ENCODE results near the gene GRK4. TPM values are rescaled to one million over a fixed set of nuclear protein-coding genes. Genes with fewer than 3 reads are reported as not detected.

GRK4 gene
- total RNA-seq, 1 donor from 2014 or later = 6.7 TPM

GRCh38 chr4:3040452-3041191 lies 77.3 kb downstream of the GRK4 start:
- TF ChIP-seq, protein P1, sequence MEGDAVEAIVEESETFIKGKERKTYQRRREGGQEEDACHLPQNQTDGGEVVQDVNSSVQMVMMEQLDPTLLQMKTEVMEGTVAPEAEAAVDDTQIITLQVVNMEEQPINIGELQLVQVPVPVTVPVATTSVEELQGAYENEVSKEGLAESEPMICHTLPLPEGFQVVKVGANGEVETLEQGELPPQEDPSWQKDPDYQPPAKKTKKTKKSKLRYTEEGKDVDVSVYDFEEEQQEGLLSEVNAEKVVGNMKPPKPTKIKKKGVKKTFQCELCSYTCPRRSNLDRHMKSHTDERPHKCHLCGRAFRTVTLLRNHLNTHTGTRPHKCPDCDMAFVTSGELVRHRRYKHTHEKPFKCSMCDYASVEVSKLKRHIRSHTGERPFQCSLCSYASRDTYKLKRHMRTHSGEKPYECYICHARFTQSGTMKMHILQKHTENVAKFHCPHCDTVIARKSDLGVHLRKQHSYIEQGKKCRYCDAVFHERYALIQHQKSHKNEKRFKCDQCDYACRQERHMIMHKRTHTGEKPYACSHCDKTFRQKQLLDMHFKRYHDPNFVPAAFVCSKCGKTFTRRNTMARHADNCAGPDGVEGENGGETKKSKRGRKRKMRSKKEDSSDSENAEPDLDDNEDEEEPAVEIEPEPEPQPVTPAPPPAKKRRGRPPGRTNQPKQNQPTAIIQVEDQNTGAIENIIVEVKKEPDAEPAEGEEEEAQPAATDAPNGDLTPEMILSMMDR (IDR thresholded peaks at IDR 0.05; ENCODE audit: insufficient read depth, low read depth, low read length) = no peak
- no peak for TF ChIP-seq EZH2 (IDR thresholded peaks at IDR 0.05; ENCODE audit: insufficient read depth, low read length)
- H4K20me1 ChIP-seq (ENCODE audit: insufficient read depth, low read length) = no peaks in the 10 kb centered on the region
- no peaks in the 10 kb centered on the region for H3K9me3 ChIP-seq (ENCODE audit: insufficient read depth, low read depth, low read length)
- FAIRE-seq (no peak), DNase-seq (ENCODE audit: low read depth) (no peak)
- H3K27me3 ChIP-seq (ENCODE audit: insufficient read depth, low read length) = no peaks in the 10 kb centered on the region
- peaks cover 36% of the 10 kb centered on the region for H3K27me3 Mint-ChIP-seq (ENCODE audit: low read depth, unreplicated experiment)
- peaks cover 2% of the 10 kb centered on the region for H3K36me3 Mint-ChIP-seq (ENCODE audit: low read depth, unreplicated experiment)
- H2AFZ ChIP-seq (ENCODE audit: low read depth, low read length) = no peak overlapping the region
- H3K27ac Mint-ChIP-seq (ENCODE audit: unreplicated experiment) = no peak overlapping the region
- H3K79me2 ChIP-seq (ENCODE audit: insufficient read depth, low read length) = no peaks in the 10 kb centered on the region
- peaks cover 9% of the 10 kb centered on the region for H3K4me1 ChIP-seq (ENCODE audit: insufficient read depth, low read length)
- no peaks in the 10 kb centered on the region for H3K36me3 ChIP-seq (ENCODE audit: insufficient read depth, low read length)
- no peak overlapping the region for H3K9ac ChIP-seq (ENCODE audit: low read length)
- no peaks in the 10 kb centered on the region for H3K4me1 Mint-ChIP-seq (ENCODE audit: low read depth, unreplicated experiment)
- peak overlapping the region; percentile 78 for H3K4me2 ChIP-seq (ENCODE audit: low read length)
- H3K9me3 Mint-ChIP-seq (ENCODE audit: unreplicated experiment) = no peaks in the 10 kb centered on the region
- no peak overlapping the region for H3K27ac ChIP-seq (ENCODE audit: low read depth, low read length)
- H3K4me3 Mint-ChIP-seq (ENCODE audit: unreplicated experiment) = no peak overlapping the region
- no peak overlapping the region for H3K4me3 ChIP-seq (ENCODE audit: insufficient read depth, low read depth, low read length)

GRCh38 chr4:3041192-3042142 lies 78.1 kb downstream of the GRK4 start:
- no peak overlapping the region for H3K27ac Mint-ChIP-seq (ENCODE audit: unreplicated experiment)
- DNase-seq (ENCODE audit: low read depth) (peak; percentile 35), FAIRE-seq (no peak)
- H3K4me2 ChIP-seq (ENCODE audit: low read length) = peak overlapping the region; percentile 78
- no peak overlapping the region for H3K4me3 Mint-ChIP-seq (ENCODE audit: unreplicated experiment)
- H3K4me3 ChIP-seq (ENCODE audit: insufficient read depth, low read depth, low read length) = peak overlapping the region; percentile 43
- H3K4me1 Mint-ChIP-seq (ENCODE audit: low read depth, unreplicated experiment) = no peaks in the 10 kb centered on the region
- H3K36me3 Mint-ChIP-seq (ENCODE audit: low read depth, unreplicated experiment) = peaks cover 2% of the 10 kb centered on the region
- peak overlapping the region; percentile 85 for H2AFZ ChIP-seq (ENCODE audit: low read depth, low read length)
- H3K9me3 Mint-ChIP-seq (ENCODE audit: unreplicated experiment) = no peaks in the 10 kb centered on the region
- TF ChIP-seq EZH2 (IDR thresholded peaks at IDR 0.05; ENCODE audit: insufficient read depth, low read length) = no peak
- TF ChIP-seq, protein P1 (IDR thresholded peaks at IDR 0.05; ENCODE audit: insufficient read depth, low read depth, low read length) = no peak
- H3K27me3 Mint-ChIP-seq (ENCODE audit: low read depth, unreplicated experiment) = peaks cover 30% of the 10 kb centered on the region
- H3K27ac ChIP-seq (ENCODE audit: low read depth, low read length) = no peak overlapping the region
- H3K79me2 ChIP-seq (ENCODE audit: insufficient read depth, low read length) = no peaks in the 10 kb centered on the region
- peaks cover 9% of the 10 kb centered on the region for H3K4me1 ChIP-seq (ENCODE audit: insufficient read depth, low read length)
- H3K27me3 ChIP-seq (ENCODE audit: insufficient read depth, low read length) = no peaks in the 10 kb centered on the region
- peak overlapping the region; percentile 27 for H3K9ac ChIP-seq (ENCODE audit: low read length)
- no peaks in the 10 kb centered on the region for H4K20me1 ChIP-seq (ENCODE audit: insufficient read depth, low read length)
- no peaks in the 10 kb centered on the region for H3K9me3 ChIP-seq (ENCODE audit: insufficient read depth, low read depth, low read length)
- H3K36me3 ChIP-seq (ENCODE audit: insufficient read depth, low read length) = no peaks in the 10 kb centered on the region
